ENCODE data around the gene COL6A2. TPM values are rescaled to one million over a fixed set of nuclear protein-coding genes. Genes with fewer than 3 reads are reported as not detected.

COL6A2 gene
- total RNA-seq, 1 experiment from 2014 or later, result 127 TPM

DNA sequence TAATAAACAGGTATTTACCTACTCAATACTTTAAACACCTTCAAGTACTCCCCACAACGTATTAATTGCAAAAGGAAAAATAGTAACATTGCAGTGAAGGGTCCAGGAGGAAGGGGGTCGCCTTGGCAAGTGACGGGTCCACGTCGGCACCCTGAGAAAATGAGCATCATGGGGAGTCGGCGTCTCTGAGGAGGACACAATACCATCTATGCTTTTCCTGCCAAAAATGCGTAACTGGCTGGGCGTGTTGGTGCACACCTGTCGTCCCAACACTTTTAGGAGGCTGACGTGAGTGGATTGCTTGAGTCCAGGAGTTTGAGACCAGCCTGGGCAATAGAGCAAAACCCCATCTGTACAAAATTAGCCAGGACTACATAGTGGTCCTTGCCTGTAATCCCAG lies 50.2 kb downstream of the COL6A2 start:
- Histone ChIP-seq H3K27me3 (ENCODE audit: control insufficient read depth, insufficient read depth, low read length) (no peaks in the 10 kb centered on the region), H3K4me3 (ENCODE audit: insufficient read depth, low read depth, low read length) (no peak overlapping the region), H3K36me3 (replicated peaks; ENCODE audit: control insufficient read depth, insufficient read depth, low read length) (no peaks in the 10 kb centered on the region)
- no peak for DNase-seq

DNA sequence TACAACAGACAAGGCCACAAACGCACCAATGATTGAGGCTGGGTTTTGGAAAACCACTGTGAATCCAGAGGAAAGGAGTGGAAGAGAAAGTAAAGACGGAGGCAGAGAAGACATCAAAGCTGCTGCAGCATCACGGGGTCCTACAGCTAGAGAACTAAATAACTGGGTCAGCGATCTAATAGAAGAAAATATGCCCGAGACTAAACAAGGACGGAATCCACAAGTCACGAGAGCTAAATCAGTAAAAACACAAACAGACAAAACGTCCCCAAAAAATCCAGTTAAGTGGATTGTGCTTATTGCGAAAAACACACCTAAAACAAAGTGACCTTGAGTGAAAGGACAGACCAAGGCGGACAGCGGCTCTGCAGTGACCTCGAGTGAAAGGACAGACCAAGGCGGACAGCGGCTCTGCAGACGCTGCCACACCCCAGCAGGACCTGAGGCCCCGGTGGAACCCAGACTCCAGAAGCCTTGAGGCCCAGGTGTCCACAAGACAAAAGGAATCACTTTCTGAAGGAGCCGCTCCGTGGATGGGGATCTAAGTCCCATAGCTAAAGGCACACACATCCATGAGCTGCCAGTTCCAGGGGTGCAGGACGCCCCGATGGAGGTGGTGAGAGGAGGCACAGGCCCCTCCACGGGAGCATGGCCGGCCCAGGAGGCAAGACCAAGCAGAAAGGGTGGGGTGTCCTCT lies 51.4 kb downstream of the COL6A2 start:
- peak; percentile 50 for DNase-seq
- Histone ChIP-seq H3K4me3 (ENCODE audit: insufficient read depth, low read depth, low read length) (no peak overlapping the region), H3K36me3 (replicated peaks; ENCODE audit: control insufficient read depth, insufficient read depth, low read length) (no peaks in the 10 kb centered on the region), H3K27me3 (ENCODE audit: control insufficient read depth, insufficient read depth, low read length) (no peaks in the 10 kb centered on the region)

DNA sequence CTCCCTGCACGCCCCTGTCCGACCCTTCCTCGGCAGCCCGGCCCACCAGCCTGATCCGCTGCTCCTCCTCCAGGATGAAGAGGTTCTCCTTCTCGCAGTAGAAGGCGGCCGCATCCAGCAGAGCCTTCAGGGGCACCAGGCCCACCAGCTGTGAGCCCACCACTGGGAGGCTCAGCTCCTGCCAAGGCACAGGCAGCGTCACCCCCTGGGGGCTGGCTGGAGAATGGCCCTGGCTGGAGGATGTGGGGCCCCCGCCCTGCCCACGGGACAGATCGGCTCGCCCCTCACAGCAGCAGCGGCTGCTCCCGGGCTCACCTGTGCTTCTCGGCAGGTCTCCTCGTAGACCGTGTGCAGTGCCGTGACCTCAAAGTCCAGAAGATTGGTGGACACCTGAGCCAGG lies 52.2 kb downstream of the COL6A2 start:
- Histone ChIP-seq H3K36me3 (replicated peaks; ENCODE audit: control insufficient read depth, insufficient read depth, low read length) (no peaks in the 10 kb centered on the region), H3K27me3 (ENCODE audit: control insufficient read depth, insufficient read depth, low read length) (no peaks in the 10 kb centered on the region), H3K4me3 (ENCODE audit: insufficient read depth, low read depth, low read length) (no peak overlapping the region)
- no peak for DNase-seq

DNA sequence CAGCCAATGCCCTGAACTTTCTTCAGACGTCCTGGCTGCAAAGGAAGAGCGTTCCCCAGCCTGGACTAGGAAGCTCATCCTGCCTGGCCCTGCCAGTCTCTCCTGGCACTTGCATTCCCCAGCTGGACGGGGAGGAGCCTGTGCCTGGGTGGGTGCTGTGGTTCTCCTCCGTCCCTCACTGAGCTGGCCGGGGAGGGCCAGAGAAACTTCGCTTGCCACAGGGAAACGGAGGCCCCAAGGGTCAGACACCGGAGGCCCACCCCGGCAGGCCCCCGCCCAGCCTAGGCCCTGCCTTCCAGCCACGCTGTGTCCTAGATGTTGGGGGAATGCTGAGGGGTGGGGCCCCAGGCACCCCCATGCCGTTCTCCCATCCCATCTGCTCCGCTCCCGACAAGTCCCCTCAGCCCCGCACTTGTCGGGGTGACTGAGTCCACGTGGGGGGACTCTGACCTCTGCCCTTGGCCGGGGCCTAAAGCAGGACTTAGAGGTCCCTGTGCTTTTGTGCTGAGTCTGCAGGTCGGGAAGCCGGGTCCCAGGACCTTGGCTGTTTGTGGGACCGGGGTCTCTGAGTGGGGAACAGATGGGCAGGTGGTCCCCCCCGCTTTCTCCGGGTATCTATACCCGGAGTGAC lies 52.7 kb downstream of the COL6A2 start:
- DNase-seq, result peak; percentile 59
- H3K4me3 ChIP-seq (ENCODE audit: insufficient read depth, low read depth, low read length), result no peak overlapping the region
- H3K36me3 ChIP-seq (replicated peaks; ENCODE audit: control insufficient read depth, insufficient read depth, low read length), result no peaks in the 10 kb centered on the region
- no peaks in the 10 kb centered on the region for H3K27me3 ChIP-seq (ENCODE audit: control insufficient read depth, insufficient read depth, low read length)

DNA sequence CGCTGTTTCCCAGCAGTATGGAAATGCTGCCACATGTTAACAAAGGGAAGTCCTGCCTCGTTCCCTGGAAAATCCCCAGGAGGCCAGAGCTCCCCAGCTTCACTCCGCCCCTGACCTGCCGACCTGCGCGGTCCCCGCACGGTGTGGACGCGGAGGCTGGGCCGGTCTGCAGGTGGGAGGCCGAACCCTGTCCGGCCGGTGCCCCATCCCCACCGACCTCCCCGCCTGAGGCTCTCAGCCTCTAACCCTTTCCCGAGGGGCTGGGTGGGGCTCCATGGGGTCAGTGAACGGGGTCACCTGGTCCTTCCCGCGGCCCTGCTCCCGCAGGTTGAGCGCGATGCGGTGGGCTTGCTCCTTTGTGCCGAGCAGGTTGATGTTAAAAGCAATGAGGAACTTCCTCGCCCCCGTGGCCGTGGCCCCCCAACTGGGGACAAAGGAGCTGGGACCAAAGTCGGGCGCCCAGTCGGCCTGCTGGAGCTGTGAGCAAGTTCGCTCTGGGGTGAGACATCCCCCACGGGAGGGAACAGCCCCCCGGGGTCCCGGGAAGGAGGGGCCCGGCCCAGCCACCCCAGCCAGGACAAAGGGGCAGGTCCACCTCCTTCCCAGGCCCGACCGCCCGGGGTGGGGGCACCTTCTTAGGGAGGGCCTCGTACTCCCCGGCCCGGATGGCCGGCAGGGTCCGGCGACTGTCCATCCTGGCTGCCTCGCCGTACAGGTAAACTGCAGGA lies 53.5 kb downstream of the COL6A2 start:
- DNase-seq, result peak; percentile 64

DNA sequence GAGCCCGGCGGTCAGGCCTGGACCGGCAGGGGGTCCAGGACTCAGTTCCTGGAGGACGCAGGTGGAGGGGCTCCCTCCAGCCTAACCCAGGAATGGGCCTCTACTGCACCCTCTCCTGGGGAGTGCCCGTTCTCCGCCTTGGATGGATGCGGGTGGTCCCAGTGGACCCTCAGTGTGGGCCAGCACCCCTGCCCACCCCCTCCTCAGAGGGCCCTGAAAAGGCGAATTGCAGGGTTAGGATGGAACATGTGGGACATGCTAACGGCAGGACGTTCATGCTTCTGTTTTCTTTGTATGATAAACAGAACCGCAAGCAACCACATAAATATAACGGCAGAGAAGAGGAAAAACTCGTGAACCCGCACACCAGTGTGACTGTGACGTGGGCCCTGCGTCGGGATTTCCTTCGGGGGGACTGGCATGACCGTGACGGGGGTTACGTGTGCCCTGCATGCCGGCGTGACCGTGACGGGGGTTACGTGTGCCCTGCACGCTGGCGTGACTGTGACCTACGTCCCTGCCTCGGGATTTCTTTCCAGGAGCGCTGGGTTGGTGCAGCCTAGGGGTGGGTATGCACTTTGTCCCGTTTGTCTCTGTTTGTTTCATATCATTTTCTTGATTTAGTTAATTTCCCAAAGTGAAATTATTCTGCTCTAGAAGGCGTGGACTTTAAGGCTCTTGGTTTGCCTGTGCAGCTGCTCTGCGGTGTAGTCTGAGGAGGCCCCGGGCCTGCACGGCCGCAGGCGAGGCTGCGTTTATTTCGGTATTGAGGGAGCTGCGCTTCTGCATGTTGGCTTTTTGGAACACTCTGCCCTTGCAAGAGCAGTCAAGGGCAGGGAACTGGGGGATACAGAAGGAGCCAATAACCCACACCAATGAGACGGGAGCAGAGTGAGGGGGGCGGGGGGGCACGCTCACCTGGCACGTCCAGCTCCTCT lies 54.3 kb downstream of the COL6A2 start:
- Histone ChIP-seq H3K27me3 (ENCODE audit: control insufficient read depth, insufficient read depth, low read length) (no peaks in the 10 kb centered on the region), H3K36me3 (replicated peaks; ENCODE audit: control insufficient read depth, insufficient read depth, low read length) (no peaks in the 10 kb centered on the region; the same call in 1 of the 2 replicates), H3K4me3 (ENCODE audit: insufficient read depth, low read depth, low read length) (no peak overlapping the region)
- no peak for DNase-seq

More for the DNA sequence above, 53.5 kb downstream of the COL6A2 start:
- no peaks in the 10 kb centered on the region; the same call in 1 of the 2 replicates for H3K36me3 ChIP-seq (replicated peaks; ENCODE audit: control insufficient read depth, insufficient read depth, low read length)
- no peaks in the 10 kb centered on the region for H3K27me3 ChIP-seq (ENCODE audit: control insufficient read depth, insufficient read depth, low read length)
- H3K4me3 ChIP-seq (ENCODE audit: insufficient read depth, low read depth, low read length), result no peak overlapping the region

DNA sequence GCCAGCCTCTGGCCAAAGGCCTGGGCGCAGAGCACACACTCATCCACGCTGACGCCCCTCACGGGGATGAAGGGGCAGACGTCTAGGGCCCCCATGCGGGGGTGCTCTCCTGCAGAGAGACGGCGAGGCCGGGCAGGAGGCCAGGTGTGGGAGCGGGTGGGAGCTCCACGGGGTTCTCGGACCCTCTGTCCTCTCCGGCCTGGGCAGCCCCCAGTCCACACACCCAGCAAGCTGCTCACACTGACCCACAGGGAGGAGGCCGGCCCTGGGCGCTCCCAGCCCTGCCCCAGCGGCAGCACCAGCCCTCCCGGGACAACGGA lies 55.0 kb downstream of the COL6A2 start:
- Histone ChIP-seq H3K4me3 (ENCODE audit: insufficient read depth, low read depth, low read length) (no peak overlapping the region), H3K36me3 (replicated peaks; ENCODE audit: control insufficient read depth, insufficient read depth, low read length) (no peaks in the 10 kb centered on the region; the same call in 1 of the 2 replicates), H3K27me3 (ENCODE audit: control insufficient read depth, insufficient read depth, low read length) (no peaks in the 10 kb centered on the region)
- DNase-seq, result no peak

DNA sequence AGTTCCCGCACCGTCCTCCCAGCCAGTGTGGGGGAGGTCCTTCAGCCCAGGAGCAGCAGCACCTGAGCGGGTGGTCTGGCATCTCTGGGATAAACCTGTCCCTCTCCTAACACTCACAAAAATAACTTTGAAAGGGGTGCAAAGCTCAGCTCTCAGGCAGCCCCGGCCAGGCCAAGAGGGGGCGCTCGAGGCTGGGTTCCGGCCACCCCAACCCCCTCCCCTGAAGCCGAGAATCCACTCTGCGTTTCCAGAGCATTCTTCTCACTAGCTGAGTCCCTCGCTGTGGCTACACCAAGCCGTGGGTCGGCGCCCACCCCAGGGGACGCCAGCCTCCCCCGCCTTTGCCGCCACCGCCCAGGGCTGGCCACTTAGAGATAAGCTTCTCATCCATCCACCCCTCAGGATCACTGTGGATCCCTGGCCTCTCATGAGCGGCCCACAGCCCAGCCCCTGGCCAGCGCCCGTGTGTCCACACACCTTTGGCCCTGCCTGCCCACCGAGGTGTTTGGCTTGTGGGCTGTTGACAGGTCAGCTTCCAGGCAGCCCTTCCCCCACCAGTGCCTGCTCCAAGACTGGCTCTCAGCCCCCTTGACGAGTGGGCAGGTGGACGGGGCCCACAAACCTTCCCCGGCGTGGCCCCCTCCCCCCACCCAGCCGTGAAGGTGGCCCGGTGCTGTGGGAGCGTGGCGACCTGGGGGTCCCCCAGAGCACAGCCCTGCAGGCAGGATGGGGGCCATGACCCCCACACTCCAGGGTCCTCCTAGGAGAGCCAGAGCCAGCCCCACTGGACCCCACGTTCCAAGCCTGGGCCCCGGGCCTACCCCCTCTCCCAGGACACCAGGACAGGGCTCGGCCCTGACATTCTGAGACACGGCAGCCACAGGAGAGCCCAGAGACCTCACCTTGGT lies 55.6 kb downstream of the COL6A2 start:
- H3K4me3 ChIP-seq (ENCODE audit: insufficient read depth, low read depth, low read length), result no peak overlapping the region
- no peaks in the 10 kb centered on the region; the same call in 1 of the 2 replicates for H3K36me3 ChIP-seq (replicated peaks; ENCODE audit: control insufficient read depth, insufficient read depth, low read length)
- H3K27me3 ChIP-seq (ENCODE audit: control insufficient read depth, insufficient read depth, low read length), result no peaks in the 10 kb centered on the region
- peak; percentile 98 for DNase-seq

DNA sequence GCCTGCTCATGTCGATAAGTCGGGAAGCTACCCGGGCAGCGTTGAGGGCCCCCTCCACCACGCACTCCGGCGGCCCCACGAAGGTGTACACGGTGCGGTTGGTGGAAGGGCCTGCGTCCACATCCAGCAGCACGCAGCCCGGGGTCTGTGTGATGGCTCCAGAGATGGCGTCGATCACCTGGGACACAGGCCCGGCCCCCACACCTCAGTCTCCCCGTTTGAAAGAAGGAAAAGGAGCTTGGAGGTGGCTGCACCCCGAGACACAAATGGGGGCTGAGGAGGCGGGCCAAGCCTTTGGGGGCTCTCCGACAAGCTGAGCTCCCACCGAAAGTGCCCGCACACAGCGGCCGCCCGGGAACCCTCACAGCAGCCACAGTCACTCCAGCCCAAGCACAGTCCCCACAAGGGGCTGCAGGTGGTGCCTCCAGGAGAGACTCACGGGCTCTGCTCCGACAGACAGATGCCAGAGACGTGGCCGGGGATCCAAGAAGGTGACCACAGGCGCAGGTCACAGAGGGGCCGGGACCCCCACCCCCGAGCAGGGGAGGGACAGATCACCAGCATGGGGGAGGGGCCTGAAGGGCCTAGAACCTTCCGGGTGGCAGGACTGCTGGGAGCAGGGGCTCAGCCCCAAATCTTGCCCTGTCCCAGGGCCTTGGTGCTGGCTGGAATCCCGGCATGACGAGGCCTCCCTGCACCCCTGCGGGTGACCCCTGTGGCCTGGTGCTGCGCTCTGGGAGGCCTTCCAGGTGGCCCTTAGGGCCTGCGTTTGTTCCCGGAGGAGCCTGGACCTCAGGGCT lies 56.4 kb downstream of the COL6A2 start:
- H3K4me3 ChIP-seq (ENCODE audit: insufficient read depth, low read depth, low read length), result no peak overlapping the region

DNA sequence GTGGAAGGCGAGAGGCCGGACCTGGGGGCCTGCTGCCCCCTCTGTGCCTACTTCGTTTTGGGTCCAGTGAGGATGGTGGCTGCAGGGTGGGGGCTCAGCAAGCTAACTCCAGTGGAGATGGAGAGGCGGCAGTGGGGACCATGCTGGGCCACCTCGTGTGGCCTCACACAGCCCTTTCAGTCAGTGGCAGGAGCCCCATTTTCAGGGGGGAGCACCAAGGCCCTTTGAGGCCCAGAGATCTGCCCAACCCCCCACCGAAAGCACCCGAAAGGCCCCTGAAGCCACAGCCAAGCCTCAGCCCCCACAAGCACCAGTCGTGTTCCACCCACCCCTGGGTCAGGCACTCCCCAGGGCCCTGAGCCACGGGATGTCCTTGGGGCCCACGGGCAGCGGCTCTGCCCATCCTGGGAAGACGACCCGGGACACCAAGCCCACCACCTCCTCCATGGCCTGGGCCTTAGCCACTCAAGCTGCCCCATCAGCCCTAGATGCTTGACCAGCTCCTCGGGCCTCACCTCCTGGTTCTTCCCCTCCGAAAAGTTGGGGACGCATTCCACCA lies 57.1 kb downstream of the COL6A2 start:
- Histone ChIP-seq H3K4me3 (ENCODE audit: insufficient read depth, low read depth, low read length) (no peak overlapping the region), H3K36me3 (replicated peaks; ENCODE audit: control insufficient read depth, insufficient read depth, low read length) (no peaks in the 10 kb centered on the region; the same call in 1 of the 2 replicates), H3K27me3 (ENCODE audit: control insufficient read depth, insufficient read depth, low read length) (no peaks in the 10 kb centered on the region)
- peak; percentile 43 for DNase-seq

More for the DNA sequence above, 56.4 kb downstream of the COL6A2 start:
- no peaks in the 10 kb centered on the region for H3K27me3 ChIP-seq (ENCODE audit: control insufficient read depth, insufficient read depth, low read length)
- H3K36me3 ChIP-seq (replicated peaks; ENCODE audit: control insufficient read depth, insufficient read depth, low read length), result no peaks in the 10 kb centered on the region; the same call in 1 of the 2 replicates
- no peak for DNase-seq

DNA sequence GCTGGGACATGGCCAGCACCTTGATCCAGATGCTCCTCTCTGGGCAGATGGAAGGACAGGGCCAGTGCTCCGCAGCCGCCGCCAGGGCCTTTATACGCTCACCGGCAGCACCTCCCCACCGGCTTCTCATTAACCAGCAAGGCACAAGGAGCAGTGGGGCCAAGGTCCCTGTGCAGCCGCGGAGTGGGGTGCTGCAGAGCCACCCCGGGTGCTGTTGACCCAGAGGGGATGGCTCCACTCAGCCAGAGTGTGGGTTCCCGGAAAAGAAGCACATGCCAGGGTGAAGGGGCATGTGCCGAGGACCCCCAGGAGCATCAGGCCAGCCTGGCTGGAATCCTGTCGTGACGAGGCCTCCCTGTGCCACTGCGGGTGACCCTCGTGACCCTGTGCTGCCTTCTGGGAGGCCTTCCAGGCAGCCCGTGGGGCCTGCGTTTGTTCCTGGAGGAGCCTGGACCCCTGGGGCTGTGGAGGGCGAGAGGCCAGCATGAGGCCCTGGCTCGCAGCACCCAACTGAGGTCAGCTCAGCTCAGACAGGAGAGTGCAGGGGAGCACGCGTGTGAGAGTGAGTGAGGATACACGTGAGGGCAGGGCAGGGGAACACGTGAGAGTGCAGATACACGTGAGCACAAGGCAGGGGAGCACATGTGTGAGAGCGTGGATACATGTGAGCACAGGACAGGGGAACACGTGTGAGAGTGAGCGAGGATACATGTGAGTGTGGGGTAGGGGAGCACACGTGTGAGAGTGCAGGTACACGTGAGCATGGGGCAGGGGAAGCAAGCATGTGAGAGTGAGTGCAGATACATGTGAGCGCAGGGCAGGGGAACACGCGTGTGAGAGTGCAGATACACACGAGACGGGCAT lies 57.8 kb downstream of the COL6A2 start, which contains the start of gene FTCD:
Gene FTCD (minus strand): TSS at position 66 of the 864 bp plus-strand sequence. CDS start 56 bp downstream, at position 10.
- peak; percentile 24 for DNase-seq

DNA sequence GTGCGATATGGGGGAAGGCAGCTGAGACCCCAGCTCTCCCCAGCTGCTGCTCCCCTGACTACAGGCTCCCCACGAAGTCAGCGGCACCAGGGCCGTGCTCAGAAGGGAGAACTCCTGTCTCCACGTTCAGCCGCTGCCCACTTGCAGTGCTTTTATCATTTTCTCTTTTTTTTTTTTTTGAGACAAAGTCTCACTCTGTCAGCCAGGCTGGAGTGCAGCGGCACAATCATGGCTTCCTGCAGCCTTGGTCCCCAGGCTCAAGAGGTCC lies 58.4 kb downstream of the COL6A2 start:
- no peaks in the 10 kb centered on the region; the same call in 1 of the 2 replicates for H3K36me3 ChIP-seq (replicated peaks; ENCODE audit: control insufficient read depth, insufficient read depth, low read length)
- H3K27me3 ChIP-seq (ENCODE audit: control insufficient read depth, insufficient read depth, low read length), result no peaks in the 10 kb centered on the region
- no peak overlapping the region for H3K4me3 ChIP-seq (ENCODE audit: insufficient read depth, low read depth, low read length)
- DNase-seq, result peak; percentile 22

More for the DNA sequence above, 57.8 kb downstream of the COL6A2 start, which contains the start of gene FTCD:
- Histone ChIP-seq H3K36me3 (replicated peaks; ENCODE audit: control insufficient read depth, insufficient read depth, low read length) (no peaks in the 10 kb centered on the region; the same call in 1 of the 2 replicates), H3K27me3 (ENCODE audit: control insufficient read depth, insufficient read depth, low read length) (no peaks in the 10 kb centered on the region), H3K4me3 (ENCODE audit: insufficient read depth, low read depth, low read length) (no peak within 1 kb of the TSS)

All from H7 (cell line).